SK-N-MC (cell line): Measurements from ENCODE around the gene CDV3.
A peak's percentile ranks its signal among the peaks of the same experiment; 100 is the strongest.

Experiments
- EZH2 ChIP-seq: fragments of 200-600 bp; sonication (generic); IDR thresholded peaks from one replicate; pipeline ENCODE4 v1.6.1; 2017; ENCODE audit warnings: antibody characterized with exemption
- FOXP2 ChIP-seq: optimal IDR thresholded peaks from 2 replicates; pipeline ENCODE3; 2011; ENCODE audit warnings: mild to moderate bottlenecking, moderate library complexity; ENCODE audit not compliant: insufficient read depth; ENCODE audit errors: extremely low read length, control extremely low read depth
- POLR2AphosphoS5 ChIP-seq: IDR thresholded peaks from 2 replicates; pipeline ENCODE4 v1.6.1; 2012; ENCODE audit warnings: mild to moderate bottlenecking, low read depth, low read length, borderline replicate concordance

DNA sequence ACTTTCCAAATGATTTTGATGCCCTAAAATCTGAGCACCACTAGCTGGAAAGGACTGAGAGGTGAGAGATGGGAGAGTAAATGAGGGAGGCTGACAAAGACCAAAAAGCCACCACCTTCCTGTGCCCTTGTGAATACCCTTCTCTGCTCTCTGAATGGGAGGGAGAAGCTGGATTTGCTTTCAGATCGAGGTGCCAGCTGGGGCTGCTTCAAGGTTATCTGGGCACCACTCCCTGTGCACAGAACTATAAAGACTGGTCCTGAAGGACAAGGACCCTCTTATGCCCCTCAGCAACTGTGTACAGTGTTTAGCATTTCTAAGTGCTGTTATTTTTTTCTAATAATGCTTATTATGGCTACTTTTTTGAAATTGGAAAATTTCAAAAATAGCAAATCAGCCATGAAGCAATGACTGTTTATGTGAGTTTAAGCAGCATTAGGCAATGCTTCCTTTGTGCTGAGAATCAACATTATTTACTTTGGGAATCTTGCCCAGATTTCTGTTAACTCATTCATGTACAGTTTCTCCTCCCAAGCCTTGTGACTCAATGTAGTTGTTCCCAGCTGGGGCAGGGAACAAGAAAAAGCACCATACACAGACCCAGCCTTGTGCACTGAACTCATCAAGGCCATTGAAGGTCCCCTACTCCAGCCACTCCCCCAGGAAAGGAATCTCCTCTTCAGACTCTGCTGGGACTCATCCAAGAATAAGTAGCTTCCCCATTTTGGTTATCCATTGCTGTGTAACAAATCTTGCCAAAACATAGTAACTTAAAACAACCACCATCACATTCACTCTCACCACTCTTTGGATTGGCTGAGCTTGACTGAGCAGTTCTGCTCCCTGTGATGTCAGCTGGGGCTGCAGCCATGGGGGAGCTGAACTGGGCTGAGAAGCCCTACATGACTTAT is 37.3 kb upstream of the CDV3 start:
- TF ChIP-seq EZH2 (no peak), POLR2AphosphoS5 (no peak), FOXP2 (peak; percentile 90)
